ENCODE measurements around the gene TRIO.

The TRIO gene

DNA sequence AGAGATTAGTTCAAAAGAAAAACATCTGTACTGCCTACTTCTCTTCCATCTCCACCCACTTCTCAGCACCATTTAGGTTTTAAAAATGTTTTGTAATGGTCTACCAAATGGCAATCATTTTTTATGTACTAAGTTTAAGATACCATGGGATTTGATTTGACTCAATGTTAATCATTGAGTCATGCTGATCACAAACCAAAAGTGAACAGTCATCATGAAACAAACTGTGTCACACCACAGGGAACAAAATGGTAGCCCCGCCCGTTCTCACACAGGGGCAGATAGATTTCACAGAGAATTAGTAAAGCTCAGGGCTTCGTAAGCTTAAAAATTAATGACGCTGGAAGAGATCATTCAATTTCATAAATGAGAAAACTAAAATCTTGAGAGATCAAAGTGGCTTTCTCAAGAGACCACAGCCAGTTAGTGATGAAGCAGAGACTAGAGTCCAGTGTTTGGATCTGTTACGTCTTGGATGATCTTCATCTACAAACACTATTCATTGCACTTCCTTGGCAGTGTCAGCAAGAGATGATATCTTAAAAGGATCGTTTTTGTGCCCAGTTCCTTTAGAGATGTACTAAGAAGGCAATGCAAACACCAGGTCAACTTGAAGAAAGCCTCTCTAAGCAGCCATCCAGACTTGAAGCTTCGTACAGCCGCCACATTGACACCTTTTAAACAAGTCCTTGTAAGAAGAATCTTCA lies 33.9 kb upstream of the TRIO start:
- TF ChIP-seq FOXP2 (optimal IDR thresholded peaks at IDR 0.05; ENCODE audit: borderline replicate concordance, extremely low read depth, extremely low read length, insufficient read depth) (no peak), POLR2AphosphoS5 (IDR thresholded peaks at IDR 0.05; ENCODE audit: low read depth, low read length) (no peak), TAF1 (IDR thresholded peaks at IDR 0.05; ENCODE audit: borderline replicate concordance, insufficient read depth, low read length) (no peak), SIN3A (IDR thresholded peaks at IDR 0.05; ENCODE audit: borderline replicate concordance, insufficient read depth, low read length) (no peak)
- TF ChIP-seq, protein P1, sequence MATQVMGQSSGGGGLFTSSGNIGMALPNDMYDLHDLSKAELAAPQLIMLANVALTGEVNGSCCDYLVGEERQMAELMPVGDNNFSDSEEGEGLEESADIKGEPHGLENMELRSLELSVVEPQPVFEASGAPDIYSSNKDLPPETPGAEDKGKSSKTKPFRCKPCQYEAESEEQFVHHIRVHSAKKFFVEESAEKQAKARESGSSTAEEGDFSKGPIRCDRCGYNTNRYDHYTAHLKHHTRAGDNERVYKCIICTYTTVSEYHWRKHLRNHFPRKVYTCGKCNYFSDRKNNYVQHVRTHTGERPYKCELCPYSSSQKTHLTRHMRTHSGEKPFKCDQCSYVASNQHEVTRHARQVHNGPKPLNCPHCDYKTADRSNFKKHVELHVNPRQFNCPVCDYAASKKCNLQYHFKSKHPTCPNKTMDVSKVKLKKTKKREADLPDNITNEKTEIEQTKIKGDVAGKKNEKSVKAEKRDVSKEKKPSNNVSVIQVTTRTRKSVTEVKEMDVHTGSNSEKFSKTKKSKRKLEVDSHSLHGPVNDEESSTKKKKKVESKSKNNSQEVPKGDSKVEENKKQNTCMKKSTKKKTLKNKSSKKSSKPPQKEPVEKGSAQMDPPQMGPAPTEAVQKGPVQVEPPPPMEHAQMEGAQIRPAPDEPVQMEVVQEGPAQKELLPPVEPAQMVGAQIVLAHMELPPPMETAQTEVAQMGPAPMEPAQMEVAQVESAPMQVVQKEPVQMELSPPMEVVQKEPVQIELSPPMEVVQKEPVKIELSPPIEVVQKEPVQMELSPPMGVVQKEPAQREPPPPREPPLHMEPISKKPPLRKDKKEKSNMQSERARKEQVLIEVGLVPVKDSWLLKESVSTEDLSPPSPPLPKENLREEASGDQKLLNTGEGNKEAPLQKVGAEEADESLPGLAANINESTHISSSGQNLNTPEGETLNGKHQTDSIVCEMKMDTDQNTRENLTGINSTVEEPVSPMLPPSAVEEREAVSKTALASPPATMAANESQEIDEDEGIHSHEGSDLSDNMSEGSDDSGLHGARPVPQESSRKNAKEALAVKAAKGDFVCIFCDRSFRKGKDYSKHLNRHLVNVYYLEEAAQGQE (IDR thresholded peaks at IDR 0.05; ENCODE audit: insufficient read depth in 1 of 2, low read depth in 2 of 2, low read length in 2 of 2), result no peak

DNA sequence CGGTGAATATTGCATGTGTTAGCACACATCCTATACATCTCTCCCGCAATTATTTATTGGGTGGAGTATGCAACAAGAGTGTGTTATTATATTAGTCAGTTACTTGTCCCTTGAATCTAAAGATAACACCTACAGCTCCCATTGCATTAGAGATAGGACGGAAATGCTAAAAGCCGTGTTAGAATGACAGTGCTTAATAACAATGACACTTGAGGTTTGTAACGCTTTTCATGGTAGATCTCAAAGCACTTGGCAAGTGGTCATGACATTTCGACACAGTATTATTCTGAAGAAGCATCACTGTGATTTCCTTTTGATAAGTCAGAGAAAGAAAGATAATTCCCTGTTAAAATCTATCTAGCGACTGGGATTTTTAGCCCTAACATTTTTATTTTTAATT lies 33.4 kb upstream of the TRIO start:
- no peak for TF ChIP-seq TAF1 (IDR thresholded peaks at IDR 0.05; ENCODE audit: borderline replicate concordance, insufficient read depth, low read length)
- TF ChIP-seq FOXP2 (optimal IDR thresholded peaks at IDR 0.05; ENCODE audit: borderline replicate concordance, extremely low read depth, extremely low read length, insufficient read depth), result no peak
- TF ChIP-seq, protein P1 (IDR thresholded peaks at IDR 0.05; ENCODE audit: insufficient read depth in 1 of 2, low read depth in 2 of 2, low read length in 2 of 2), result no peak

DNA sequence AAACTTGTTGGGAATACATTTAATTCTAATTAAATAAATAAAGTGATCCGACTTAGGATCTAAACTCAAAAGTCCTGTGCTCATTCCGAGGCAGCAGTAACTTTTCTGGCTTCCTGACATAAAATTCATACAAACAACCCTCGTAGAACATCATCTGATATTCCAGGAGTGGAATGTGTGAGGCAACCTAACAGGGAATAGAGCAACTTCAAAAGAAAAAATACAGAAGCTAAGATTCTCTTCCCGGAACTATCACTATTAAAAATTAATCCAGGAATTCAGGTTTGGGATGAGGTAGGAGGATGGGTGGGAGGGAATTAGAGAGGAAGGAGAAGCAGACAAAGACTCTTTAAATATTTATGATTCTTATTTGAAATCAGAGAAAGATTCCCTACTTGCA lies 32.9 kb upstream of the TRIO start:
- TF ChIP-seq FOXP2 (optimal IDR thresholded peaks at IDR 0.05; ENCODE audit: borderline replicate concordance, extremely low read depth, extremely low read length, insufficient read depth), result no peak
- no peak for TF ChIP-seq POLR2AphosphoS5 (IDR thresholded peaks at IDR 0.05; ENCODE audit: low read depth, low read length)
- TF ChIP-seq SIN3A (IDR thresholded peaks at IDR 0.05; ENCODE audit: borderline replicate concordance, insufficient read depth, low read length), result no peak
- TF ChIP-seq TAF1 (IDR thresholded peaks at IDR 0.05; ENCODE audit: borderline replicate concordance, insufficient read depth, low read length), result no peak
- TF ChIP-seq, protein P1 (IDR thresholded peaks at IDR 0.05; ENCODE audit: insufficient read depth in 1 of 2, low read depth in 2 of 2, low read length in 2 of 2), result no peak

DNA sequence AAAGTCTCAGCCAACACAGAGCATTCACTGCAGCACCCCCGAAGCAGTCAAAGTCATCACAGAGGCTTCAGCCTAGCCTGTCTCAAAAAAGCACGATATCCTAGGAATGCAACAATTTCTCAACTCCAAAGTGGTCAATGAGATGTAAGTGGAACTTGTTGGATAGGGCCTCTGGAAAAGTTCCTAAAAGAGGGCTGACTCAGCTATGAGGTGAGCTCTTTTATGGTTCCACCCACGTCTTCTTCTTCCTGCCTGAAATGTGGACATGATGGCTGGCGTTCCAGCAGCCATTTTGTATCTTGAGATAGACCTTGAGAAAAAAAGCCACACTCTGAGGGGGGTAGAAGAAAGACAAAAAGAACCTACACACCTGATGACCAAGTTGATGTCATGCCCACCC lies 32.5 kb upstream of the TRIO start:
- no peak for TF ChIP-seq TAF1 (IDR thresholded peaks at IDR 0.05; ENCODE audit: borderline replicate concordance, insufficient read depth, low read length)
- TF ChIP-seq, protein P1 (IDR thresholded peaks at IDR 0.05; ENCODE audit: insufficient read depth in 1 of 2, low read depth in 2 of 2, low read length in 2 of 2), result no peak
- no peak for TF ChIP-seq POLR2AphosphoS5 (IDR thresholded peaks at IDR 0.05; ENCODE audit: low read depth, low read length)
- no peak for TF ChIP-seq FOXP2 (optimal IDR thresholded peaks at IDR 0.05; ENCODE audit: borderline replicate concordance, extremely low read depth, extremely low read length, insufficient read depth)
- no peak for TF ChIP-seq SIN3A (IDR thresholded peaks at IDR 0.05; ENCODE audit: borderline replicate concordance, insufficient read depth, low read length)

Measured in PFSK-1 (cell line).